ENCODE data around the gene ATG12. TPM values are rescaled to one million over a fixed set of nuclear protein-coding genes. Genes with fewer than 3 reads are reported as not detected.
A peak's percentile ranks its signal among the peaks of the same experiment; 100 is the strongest.
"Not testable (repeated sequence)": the region's sequence is repeated elsewhere in the genome, so short reads cannot be mapped to it uniquely, and the experiment has no call there.

ATG12 gene
- 80.9 and 94.1 TPM in 2 replicates for polyA plus RNA-seq (2014; cell fraction: cytosol; rRNA removed)
- polyA plus RNA-seq (2014; cell fraction: nucleus; rRNA removed): 54.4 and 61.8 TPM in 2 replicates

DNA sequence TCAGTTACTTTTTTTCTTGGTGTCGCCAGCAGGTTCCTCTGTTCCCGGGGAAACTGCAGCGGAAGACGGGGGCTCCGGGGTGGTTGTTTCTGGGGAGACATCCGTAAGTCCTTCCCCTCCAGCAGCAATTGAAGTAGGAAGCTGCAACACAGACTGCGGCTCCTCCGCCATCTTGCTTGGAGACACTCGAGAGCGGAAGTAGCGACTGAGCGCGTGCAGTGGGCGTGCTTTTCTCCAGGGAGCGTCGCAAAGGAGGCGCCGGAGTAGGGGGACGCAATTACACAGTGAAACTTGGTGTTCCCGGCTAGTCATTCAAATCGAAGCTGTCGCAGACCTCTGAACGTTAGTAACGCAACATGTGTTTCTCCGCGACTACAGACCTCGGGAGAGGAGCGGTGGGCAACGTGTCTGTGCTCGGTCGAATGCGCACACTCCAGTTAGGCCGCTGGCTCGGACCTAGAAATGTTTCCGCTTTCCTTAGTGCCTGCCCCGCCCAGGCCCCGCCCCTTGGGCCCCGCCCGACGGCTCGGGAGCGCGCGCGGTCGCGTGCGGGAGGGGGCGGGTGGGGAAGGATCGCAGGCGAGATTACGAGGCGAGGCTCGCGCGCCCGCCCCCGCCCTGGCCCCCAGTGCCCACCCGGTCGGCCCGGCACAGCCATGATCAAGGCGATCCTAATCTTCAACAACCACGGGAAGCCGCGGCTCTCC lies at the start of gene ATG12, which contains the start of gene AP3S1:
TSS of gene ATG12 (minus strand) at position 184 of the 707 bp plus-strand sequence. CDS start at position 171, 13 bp downstream.
TSS of gene AP3S1 (plus strand) at position 554 of the 707 bp plus-strand sequence. CDS start at position 657, 103 bp downstream.
- peak; percentile 94 for DNase-seq (ENCODE audit: low spot score)

DNA sequence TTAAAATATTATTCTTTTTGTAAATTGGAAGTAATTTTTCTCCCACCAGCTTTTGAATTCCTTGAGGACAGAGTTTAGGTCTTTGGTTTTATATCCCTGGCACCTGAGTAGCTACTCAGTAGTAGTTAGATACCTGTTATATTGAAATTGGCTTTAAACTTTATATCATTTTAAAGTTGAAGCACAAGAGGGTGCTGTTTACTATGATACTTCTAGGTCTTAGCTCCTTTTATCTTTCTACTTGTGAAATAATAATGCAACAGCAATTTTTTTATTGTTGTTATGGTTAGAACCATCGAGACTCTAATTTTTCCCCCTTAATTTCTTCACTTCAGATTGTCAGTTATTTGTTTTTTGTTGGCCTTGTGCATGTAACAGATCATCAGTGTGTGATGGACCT lies 46.7 kb upstream of the ATG12 start:
- no peak for DNase-seq (ENCODE audit: low spot score)

DNA sequence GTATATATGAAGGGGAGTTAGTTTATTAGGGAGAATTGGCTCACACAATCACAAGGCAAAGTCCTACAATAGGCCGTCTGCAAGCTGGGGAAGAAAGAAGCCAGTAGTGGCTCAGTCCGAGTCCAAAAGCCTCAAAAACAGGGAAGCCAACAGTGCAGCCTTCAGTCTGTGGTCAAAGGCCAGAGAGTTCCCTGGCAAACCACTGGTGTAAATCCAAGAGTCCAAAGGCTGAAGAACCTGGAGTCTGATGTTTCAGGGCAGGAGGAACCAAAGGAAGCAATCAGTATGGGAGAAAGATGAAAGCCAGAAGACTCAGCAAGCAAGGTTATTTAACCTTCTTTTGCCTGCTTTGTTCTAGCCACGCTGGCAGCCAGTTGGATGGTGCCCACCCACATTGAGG lies 43.8 kb upstream of the ATG12 start:
- not testable (repeated sequence) for DNase-seq (ENCODE audit: low spot score)

DNA sequence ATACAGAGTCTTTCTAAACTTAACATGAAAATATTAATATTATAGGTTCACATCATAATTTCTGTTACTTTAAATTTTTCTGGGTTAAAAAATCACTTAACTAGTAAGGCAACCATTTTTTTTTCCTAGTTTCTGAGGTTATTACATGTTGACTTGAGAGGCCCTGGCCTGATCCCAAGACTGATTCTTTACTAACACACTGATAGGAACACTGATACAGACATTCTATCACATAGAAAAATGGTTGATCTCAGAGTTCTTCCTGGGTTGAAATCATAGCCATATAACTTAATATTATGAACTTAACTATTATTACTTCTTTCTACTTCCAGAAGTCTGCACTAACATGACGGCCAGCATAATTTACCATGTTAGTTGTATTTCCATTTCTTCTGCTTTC lies 43.3 kb upstream of the ATG12 start:
- DNase-seq (ENCODE audit: low spot score): no peak

DNA sequence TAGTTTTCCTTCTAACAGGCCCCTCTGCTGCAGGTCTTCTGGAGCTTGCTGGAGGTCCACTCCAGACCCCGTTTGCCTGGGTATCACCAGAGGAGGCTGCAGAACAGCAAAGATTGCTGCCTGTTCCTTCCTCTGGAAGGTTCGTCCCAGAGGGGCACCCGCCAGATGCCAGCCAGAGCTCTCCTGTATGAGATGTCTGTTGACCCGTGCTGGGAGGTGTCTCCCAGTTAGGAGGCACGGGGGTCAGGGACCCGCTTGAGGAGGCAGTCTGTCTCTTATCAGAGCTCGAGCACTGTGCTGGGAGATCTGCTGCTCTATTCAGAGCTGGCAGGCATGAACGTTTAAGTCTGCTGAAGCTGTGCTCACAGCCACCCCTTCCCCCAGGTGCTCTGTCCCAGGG lies 41.1 kb upstream of the ATG12 start:
- DNase-seq (ENCODE audit: low spot score): not testable (repeated sequence)

DNA sequence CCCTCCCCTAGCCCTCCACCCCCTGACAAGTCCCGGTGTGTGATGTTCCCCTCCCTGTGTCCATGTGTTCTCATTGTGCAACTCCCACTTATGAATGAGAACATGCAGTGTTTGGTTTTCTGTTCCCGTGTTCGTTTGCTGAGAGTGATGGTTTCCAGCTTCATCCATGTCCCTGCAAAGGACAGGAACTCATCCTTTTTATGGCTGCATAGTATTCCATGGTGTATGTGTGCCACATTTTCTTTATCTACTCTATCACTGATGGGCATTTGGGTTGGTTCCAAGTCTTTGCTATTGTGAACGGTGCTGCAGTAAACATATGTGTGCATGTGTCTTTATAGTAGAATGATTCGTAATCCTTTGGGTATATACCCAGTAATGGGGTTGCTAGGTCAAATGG lies 36.0 kb upstream of the ATG12 start:
- DNase-seq (ENCODE audit: low spot score): not testable (repeated sequence)

DNA sequence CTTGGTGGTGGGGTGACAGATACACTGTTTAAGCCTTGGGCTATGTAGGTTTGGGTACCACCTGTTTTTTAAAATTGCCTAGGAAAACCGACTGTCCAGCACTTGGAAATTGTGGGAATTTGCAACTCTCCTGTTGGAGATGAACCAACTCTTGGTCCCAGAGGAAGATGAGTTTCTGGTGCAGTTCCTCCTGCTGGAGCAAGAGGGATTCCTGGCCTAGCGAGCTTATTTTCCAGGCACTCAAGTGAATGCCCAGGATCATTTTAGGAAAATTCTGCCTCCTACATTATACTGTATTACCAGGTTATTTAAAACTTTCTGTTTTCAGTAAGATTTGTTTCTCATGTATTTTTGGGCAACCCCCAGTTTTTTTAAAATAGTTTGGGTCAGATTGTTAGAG lies 34.1 kb upstream of the ATG12 start:
- no peak for DNase-seq (ENCODE audit: low spot score)

DNA sequence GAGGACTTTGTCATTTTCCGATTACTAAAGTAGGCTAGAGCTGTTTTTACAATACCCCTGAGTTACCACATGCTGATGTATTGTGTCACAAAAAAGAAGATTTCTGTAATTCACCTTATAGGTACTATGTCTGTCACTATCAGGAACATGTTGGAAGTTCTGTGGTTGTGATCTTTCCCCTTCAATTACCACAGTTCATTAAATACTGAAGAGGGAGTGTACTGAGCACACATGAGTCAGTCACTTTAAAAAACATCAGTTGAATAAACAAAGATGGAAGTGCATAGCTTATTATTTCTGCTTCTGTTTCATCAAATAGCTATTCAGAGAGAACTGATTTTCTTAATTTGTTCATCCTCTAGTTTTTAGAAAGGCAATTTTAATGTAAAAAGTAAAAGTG lies 32.0 kb upstream of the ATG12 start:
- no peak for DNase-seq (ENCODE audit: low spot score)

DNA sequence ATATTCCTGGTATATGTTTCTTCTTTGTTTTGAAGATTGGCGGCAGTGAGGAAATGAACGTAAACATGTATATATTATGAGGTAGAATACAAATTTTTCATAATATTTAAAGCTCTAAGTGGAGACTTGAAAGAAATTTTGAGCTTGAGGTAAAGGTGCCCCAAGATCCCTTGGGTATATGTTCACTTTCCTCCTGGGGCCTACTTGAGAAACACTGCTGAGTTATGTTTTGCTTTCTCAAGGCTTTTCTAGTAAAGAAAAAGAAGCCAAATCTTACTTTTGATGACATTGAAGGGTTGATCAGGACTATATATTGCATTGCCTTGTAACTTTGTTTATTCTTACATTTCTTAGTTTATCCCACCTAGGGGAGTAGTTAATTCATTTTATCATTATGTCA lies 31.1 kb upstream of the ATG12 start:
- DNase-seq (ENCODE audit: low spot score): no peak

DNA sequence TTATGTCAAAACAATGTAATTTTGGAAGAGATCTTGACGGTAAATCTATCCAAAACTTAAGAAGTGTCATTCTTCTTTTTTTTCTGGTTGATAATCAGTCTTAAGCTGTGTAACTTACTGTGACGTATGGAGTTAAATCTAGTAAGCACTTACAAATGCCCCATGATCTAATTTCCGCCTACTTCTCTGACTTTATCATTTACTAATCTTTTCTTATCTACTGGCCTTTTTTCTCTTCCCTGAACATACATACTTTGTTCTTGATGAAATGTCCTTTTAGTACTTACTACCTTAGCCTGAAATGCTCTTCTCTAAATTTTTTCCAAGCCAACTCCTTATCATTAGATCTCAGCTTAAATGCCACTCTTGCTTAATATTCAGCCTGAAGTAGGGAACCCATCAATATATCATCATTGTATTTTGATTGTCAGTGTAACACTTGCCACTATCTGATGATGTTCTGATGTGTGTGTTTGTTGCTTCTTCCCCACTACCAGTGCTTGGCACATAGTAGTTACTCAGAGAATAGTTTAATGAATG lies 28.0 kb upstream of the ATG12 start:
- peak; percentile 52 for DNase-seq (ENCODE audit: low spot score)

DNA sequence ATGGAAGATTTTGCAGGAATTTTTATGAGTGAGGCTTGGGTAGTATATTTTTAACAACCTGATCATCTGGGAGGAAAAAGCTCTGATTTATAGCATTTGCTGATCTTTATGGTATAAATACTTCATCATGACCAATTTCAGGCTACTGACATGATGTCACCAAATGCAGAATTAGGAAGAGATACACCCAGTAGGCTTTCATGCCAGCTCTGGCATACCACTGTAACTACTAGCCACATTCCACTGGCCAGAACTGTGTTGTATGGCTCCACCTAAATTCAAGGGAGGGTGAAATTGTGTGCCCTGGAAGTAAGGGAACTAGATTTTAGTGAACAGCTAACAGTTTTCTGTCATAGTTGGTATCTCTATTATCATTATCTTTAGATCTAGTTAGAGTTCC lies 18.0 kb upstream of the ATG12 start:
- DNase-seq (ENCODE audit: low spot score): no peak

DNA sequence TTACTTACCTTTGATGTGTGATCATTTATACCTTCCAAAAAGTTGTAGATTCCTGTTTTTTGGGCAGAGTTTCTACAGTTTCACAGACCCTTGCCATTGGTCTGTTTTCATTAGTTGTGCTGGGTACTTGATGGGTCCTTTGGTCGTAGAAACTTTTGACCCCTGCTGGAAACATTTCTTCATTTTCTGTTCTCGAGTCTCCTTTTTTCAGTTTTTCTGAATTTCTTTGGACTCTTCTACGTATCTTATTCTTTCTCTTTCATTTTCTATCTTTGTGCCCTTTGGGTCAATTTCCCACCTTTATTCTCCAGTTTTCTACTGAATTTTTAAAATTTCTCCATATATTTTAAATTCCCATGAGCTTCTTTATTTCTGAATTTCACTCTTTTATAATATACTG lies 17.0 kb upstream of the ATG12 start:
- DNase-seq (ENCODE audit: low spot score): no peak

DNA sequence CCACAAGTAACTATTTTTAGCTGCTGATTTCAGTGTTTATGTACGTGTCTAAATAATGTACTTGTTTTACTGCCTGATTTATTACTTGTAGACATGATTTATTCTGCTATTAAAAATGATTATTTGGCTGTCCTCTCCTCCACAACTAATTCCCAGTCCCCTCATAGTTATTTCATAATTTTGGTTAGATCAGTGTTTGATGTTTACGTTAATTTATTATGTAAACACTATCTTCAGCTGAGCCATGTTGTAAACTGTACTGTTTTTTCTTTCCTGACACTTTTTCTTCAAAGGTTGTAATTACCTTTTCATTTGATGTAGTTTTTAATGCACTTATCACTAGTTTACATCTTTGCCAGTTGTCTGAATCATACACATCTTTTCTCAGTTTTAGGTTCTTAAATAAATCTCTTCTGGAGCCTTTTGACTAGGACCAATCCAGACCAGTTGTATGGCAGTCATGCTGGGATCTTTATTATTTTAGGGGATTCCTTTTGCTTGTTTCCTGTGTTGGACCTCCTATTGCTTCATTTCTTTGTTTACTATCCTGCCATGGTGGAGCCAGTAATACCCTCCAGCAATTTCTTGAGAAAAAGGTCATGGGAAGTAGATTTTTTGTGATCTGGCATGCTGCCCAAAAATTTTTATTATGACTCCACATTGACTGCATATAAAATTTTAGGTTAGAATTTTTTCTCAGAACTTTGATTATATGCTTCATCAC lies 16.4 kb upstream of the ATG12 start:
- no peak for DNase-seq (ENCODE audit: low spot score)

DNA sequence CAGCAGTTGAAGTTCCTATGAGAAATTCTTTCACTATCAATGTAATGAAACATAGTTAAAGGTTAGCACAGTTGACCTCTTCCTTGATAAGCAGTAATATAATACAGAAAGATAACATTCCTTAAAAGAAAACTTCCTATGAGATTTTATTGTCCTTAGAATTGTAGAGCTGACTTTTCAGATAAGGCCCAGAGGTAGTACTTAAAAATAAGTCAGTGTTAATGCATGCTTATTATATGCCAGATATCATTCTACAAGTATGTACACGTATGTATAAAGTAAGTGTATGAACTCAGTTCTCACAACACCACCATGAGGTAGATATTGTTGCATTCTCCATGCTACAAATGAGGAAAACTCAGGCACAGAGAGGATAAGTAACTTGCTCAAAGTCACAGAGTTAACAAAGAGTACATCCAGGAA lies 15.7 kb upstream of the ATG12 start:
- no peak for DNase-seq (ENCODE audit: low spot score)

DNA sequence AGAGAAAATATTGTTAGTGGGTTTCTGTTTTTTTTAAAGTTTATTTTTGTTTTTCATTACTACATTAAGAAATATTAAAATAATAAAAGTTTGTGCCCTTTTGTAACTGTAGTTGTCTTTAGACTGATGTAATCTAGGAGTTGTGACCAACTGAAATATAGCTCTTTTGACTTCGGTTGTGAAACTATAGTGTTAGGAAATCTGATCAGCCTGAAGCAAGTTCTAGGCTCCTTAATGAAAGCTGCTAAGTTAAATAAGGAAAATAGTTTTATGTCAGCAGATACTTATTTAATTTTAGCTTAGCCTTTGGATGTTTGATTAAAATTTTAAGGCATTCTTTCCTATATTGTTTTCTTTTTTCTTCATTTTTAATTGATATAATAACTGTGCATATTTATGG lies 14.6 kb upstream of the ATG12 start:
- DNase-seq (ENCODE audit: low spot score): no peak

DNA sequence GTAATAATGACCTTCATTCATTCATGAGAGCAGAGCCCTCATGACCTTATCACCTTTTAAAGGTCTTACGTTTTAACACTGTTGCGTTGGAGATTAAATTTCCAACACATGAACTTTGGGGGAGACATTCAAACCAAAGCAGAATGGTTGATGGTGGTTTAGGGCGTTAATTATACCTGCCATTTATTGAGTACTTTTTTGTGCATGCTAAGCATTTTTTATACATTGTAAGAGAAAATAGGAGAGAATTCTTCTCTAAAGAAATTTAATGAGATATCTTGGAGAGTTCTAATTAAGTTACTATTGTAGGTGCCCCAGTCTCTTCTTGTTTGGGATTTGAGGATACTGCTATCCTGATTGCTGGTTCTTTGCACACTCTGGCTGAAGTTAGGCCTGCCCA lies 12.8 kb upstream of the ATG12 start:
- DNase-seq (ENCODE audit: low spot score): no peak

DNA sequence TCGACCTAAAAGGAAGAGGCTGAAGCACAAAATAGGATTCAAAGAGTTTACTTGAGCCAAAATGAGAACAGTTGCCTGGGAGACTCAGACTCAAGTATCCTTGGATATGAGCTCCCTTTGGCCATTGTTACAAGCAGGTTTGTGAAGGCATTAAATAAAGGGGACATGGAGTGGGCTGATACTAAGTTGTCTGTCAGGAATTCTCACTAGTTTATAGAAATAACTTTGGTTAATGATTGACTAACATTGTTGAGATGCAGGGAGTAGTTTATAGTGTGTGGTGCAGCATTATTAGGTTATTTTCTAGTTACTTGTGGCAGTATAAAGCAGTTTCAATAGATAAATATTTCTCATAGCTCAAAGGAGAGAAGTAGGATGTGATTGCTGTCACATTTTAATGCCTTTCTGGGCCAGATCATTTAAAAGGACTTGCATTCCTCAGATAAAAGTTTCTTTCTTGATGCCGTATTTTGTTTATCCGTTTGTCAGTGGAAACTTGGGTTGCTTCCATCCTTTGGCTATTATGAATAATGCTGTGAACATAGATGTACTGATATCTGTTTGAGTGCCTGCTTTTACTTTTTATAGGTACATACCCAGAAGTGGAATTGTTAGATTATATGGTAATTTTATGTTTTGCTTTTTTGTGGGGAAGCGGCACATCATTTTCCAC lies 9.5 kb upstream of the ATG12 start:
- no peak for DNase-seq (ENCODE audit: low spot score)

DNA sequence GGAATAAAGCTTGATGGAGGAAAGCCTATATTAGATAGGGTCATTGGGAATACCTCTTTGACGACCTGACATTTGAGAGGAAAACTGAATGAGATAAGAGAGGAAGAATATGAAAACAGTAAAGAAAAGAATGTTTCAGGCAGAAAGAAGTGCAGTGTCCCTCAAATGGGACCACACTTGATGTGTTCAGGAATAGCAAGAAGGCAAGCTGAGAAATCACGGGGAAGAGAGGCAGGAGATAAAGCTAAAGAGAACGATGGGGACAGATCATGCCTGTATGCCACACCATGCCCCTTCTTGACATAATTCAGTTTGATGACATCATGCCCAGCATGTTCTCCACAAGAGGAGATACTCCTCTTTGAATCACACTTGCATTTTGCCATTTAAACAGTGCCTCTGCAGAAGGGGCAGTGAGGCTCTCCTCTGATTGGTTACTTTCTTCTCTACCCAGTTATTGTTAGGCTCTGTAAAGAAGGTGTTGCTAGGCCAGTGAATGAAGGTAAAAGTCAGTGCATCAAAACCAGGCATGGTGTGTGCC lies 8.0 kb upstream of the ATG12 start:
- DNase-seq (ENCODE audit: low spot score): no peak

DNA sequence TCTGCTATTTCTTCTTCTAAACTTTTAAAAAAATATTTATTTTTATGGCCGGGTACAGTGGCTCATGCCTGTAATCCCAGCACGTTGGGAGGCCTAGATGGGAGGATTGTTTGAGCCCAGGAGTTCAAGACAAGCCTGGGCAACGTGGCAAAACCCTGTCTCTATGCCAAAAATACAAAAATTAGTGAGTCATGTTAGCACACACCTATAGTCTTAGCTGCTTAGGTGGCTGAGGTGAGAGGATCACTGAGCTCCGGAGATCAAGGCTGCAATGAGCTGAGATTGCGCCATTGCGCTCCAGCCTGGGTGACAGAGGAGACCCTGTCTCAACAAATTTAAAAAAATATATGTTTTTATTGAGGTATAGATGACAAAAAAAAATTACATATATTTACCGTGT lies 5.9 kb upstream of the ATG12 start:
- no peak for DNase-seq (ENCODE audit: low spot score)

DNA sequence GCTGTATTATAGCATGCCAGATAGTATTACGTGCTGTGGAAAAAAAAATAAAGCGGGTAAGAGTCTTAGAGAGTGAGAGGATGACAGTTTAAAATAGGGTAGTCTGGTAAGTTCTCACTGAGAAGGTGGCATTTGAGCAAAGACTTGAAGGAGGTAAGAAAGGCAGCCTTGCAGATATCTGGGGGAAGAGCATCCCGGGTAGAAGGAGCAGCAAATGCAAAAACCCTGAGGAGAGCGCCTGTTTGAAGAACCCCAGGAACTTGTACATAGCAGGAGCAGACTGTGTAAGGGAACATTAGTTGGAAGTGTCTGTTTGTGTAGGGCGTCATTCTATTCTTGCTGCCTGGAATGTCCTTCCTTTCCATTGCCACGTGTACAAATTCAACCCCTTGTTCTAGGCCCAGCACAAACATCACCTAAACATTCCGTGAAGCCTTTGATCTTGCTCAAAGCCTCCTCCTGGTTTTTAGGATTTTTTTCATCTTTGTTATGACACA lies 3.0 kb upstream of the ATG12 start:
- DNase-seq (ENCODE audit: low spot score): peak; percentile 8

DNA sequence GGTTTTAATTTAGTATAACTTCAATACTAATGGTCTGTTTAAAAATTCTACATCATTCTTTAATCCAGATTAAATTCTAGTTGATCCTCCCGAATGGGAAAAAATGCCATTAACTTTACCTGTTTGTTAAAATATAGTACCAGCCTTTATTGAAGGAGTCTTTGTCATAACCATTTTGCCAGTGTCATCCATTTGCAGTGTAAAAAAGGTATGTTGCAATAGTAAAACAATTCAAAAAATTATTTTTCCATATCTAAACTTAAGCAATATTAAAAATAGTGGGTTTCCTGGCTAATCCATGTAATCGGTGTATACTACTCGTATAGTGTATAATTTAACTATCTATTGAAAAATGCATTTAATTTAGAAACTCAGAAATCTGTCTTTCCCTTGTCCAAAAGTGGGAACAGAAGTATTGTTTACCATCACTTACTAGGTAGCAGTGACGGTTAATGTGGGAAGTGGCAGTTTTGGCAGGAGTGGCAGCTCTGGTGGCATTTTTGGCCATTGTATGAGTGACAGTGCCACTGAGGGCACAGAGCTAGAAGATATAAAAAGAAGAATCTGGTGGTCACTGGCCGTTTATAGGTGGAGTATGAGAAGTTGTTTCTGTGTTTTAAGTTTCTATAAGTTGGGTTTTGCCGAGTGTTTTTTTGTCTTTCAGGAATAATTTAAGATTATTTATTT lies 2.2 kb upstream of the ATG12 start:
- DNase-seq (ENCODE audit: low spot score): no peak

All from SK-N-DZ (cell line).